A204.1 (cell line): ENCODE measurements around the gene TMEM121B.

Source experiments
- FAIRE-seq: peaks from 2 replicates; lab custom pipeline; 2012; peaks lifted over from hg19 to GRCh38; lab: Jason Lieb, UNC

The TMEM121B gene

DNA sequence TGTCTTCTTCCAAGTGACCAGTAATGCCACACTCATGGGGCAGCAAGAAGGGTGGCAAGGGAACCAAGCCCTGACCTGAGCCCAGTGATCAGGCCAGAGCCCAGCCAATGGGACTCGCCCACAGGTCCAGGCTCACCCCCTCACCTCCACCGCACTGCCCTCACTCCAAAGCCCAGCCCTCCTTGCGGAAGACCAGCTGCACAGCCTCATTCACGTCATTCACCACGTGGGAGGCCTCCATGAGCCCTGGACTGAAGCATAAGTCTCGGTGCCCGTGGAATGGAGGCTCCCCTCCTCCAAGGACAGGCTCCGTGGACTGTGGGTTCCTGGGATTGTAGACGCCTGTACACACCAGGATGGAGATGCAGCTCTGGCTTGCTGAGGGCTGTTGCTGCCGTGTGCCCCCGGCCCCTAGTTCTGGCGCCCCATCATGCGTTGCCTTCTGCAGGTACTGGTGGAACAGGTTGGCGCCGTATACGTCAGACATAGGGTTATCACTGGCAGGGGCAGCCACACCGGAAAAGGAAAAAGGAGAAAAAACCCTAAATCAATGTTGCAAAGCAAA is 16.8 kb upstream of the TMEM121B start:
- FAIRE-seq = no peak

DNA sequence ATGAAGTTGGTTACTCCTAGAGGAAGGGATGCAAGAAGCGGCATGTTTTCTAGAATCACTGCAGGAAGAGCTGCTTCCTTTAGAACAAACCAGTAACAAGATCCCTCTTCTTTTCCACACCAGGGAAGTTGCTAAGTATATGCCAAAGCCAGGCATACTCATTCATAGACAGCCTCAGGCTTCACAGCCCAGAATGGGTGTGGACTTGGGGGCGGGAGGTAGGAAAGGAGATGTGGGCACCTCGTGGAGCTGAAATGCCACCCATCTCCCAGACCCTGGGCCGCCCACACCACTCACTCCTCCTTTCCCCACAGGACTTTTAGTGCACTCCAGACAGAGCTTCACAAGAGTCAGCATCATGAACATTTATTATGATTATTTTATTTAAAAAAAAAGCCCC is 16.0 kb upstream of the TMEM121B start:
- no peak for FAIRE-seq

DNA sequence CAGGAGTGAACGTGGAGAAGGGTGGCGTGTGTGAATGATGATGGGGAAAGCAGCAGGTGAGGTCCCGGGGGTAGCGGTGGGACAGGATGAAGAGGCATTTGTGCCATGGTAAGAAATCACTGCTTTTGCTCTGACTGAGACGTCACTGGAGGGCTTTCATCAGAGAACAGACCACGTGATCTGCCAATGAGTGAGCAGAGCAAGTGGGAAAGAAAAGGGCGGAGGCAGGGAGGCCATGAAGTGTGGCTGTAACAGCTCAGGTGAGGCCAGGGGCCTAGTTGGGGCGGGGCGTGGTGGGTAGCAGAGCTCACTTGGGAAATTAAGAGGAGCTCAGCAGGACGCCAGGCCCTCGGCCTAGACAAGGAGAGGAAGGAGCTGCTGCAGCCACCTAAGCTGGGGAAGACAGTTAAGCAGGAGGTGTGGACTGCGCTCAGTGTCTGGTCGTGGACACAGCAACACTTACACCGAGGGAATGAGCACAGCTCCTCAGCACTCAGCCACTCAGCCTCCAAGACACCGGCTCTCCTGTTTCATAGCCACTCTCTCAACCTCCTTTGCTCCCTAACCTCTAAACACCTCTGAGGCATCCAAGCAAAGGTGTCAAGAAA is 14.1 kb upstream of the TMEM121B start:
- no peak for FAIRE-seq

DNA sequence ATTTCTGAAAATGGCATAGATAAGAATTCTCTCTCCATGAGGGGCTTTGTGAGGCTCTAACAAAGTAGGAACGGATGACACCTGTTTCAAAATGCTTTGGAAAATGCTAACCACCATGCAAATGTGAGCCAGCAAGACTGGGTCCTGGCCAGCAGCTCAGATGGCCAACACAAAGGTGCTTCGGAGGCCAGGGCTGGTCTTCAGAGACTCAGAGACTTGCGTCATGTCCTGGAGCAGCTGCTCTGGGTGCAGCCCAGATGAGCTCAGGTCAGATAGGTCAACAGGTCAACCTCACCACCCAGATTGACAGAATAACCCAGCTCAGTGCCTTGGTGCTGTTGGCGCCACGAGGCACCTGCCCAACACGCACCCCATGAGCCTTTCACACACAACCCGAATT is 12.0 kb upstream of the TMEM121B start:
- no peak for FAIRE-seq

DNA sequence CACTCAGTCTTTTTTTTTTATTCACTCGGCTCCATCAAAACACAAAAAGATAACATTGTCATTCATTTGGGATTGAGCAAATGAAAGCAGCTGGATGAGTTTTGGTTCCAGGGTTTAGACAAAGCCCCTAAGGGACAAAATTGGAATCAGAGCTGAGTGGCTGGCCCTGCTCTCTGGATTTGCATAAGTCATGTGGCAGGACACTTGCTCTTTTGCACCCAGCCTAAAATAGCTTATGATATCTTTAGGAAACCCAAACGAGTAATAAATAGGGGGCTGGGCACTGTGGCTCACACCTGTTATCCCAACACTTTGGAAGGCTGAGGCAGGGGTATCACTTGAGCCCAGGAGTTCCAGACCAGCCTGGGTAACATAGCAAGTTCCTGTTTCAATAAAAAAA is 11.0 kb upstream of the TMEM121B start:
- no peak for FAIRE-seq

DNA sequence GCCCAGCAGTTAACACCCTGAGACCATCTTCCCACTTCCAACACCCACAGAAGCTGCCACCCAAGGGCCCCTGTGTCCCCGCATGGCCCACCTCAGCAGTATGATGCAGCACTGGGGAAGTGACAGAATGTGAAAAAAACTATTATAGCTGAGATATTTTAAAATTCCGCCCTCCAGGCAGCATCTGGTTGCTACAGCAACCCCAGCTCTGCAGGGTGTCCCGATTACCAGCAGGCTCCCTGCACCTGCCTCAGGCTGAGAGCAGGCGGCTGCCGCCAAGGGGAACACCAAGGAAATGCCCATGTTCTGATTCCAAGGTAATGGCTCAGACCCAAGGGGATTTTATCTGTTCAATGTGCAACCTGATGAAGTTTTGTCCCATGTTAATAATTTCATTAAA is 10.5 kb upstream of the TMEM121B start:
- no peak for FAIRE-seq

DNA sequence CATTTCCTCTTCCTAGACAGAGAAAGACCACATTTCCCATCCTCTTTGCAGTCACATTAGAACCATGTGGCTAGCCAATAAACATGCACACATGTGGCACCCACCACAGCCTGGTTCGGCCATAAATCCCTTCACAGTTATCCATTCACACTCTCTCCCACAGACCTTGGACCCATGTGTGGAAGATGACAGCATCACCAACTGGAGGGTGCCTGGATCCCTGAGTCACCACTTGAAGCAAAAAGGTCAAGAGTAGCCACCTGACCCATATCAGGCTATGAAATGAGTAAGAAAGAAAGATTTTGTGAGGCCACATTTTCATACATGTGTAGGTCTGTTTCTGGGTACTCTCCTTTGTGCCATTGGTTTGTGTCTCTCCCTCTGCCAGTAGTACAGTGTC is 9.0 kb upstream of the TMEM121B start:
- no peak for FAIRE-seq

DNA sequence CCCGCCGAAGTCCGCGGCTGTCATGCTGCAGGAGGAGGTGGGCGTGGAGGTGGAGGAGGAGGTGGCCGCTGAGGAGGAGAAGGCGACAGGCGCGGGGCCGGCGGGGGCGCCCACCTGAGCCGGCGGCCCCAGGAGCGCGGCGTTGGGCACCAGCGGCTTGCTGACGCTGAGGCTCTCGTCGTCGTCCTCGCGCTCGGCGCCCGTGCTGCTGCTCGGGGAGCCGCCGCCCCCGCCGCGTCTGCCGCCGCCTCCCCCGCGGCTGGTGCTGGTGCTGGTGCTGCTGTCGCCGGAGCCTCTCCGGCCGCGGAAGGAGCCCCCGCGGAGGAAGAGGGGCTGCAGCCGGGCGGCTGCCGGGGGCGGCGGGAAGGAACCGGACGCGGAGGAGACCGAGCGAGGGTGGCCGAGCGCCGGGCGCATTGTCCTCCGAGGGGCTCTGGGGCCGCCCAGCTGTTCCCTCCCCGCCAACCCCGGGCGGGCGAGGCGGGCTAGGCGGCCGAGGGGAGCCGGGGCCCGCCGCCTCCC is 388 bp downstream of the TMEM121B start:
- no peak for FAIRE-seq

DNA sequence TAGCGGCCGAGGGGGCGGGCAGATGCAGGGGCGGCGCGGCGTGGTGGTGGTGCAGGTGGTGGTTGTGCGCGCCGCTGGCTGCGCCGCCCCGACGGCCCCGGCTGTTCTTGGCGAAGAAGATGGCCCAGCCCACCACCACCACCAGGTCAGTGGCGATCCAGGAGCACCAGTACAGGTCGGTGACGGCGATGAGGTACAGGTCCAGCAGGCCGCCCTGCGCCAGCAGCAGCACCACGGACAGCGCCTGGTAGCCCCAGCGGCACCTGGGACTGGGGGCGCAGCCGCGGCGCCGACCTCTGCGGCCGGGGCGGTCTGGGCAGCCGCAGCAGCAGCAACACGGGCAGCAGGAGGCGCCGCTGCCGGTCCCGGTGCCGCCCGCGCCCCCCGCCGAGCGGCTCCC is 879 bp downstream of the TMEM121B start:
- no peak for FAIRE-seq

DNA sequence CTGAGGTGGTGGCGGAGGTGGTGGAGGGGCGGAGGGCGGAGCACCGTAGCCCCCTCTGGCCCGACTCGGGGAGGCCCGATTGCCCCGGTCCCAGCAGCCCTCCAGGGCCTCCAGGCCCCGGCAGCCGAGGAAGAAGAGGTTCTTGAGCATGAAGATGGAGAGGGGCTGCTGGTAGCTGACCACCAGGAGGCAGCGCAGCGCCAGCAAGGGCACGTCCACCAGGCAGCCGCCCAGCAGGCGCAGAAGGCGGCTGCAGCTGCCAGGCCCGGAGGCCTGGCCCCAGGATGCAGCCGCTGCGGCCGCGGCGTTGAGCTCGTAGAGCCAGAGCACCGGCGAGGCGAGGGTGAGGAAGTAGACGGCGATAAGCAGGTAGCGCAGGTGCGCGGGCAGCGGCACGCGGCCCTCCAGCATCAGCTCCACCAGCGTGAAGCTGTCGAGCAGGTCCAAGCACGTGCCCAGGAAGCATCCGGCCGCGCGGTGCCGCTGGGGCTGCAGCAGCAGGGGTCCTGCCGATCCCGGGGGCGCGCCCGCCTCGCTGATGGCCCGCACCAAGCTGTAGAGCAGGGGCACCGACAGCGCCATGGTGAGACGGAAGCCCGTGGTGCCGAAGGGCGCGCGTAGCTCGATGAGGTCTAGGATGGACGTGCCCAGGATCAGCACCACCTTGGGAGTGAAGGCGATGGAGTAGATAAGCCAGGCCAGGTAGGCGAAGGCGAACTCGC is 1.5 kb downstream of the TMEM121B start:
- no peak for FAIRE-seq

DNA sequence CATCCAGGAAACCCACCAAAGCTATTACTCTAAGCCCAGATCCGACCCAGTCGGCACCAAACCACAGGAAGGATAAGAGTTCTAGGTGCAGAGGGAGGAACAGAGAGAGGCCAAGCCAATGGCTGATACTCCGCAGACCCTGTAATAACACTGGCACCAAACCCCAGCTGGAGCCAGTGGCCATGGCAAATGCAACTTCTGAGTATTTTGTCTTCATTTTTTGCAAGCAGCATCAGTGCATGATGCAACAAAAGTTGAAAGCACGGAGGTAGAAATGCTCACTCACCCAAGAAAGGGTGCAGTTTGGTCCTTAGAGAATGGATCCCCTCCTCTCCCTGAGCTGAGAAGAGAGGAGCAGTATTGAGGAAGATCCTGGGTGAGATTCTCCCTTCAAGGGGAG is 2.8 kb downstream of the TMEM121B start:
- FAIRE-seq = no peak

DNA sequence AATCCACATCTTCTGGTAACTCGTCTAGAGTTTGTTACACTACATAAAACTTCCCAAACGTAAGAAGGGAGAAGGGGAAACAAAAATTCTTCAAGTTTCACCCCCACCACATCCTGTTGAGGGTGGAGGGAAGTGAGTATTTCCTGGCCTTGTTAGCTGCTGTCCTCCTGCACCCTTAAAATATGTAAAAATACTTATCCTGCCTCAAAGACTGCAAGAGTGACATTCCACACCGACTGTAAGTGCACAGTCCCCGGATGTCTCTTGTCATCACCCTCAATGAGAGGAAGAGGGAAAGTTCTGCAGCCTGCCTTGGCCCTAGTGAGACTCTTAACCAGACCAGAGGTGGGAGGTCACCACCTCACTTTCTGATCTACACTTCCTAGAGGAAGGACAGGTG is 3.3 kb downstream of the TMEM121B start:
- no peak for FAIRE-seq

DNA sequence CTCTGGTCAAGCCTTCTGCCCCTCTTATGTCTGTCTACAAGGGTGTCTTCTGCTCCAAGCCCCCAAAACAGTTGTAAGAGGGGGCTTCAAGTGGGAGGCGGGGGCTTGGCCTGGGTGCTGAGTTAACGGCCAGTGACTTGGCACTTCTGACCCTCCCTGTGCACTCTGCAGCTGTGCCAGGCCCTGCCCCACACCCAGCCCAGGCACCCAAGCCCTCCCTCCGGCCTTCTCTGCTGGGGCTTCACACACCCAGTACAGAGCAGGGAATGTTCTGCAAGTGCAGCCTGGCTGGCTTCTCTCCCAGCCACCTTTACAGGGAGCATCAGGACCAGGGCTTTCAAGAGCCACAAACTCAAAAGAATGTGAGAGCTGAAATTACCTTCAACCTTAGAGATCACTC is 3.8 kb downstream of the TMEM121B start:
- FAIRE-seq = no peak

DNA sequence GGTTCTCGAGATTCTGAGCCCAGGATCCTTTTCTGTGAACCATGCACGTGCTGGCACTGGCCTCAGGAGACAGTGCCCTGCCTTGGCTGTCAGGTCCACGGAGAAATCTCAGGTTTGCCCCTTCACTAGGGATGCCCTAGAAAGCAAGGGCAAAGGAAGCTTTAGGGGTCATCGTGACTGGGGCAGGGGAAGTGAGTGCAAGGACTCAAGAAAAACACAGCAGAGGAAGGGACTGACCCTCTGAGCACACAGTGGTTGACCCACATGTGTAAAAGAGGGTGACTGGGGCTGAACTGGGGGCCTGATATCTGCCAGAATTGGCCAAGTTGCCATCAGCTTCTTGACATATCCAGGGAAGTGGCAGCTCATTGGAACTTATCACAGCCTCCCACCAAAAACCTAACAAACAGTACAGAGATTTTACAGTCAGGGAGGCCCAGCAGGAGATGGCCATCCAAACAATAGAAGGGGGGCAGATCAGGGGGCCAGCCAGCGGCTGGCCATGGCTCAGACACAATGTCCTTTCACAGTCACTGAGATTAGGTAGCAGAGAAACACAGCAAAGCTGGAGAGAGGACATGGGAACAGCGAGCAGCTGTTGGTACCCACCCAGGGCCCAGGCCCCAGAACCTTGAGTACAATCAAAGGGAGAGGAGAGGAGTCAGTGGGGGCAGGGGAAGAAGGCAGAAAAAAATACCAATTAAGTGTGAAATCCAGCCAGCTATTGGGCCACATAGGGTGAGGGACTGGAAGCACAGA is 4.4 kb downstream of the TMEM121B start:
- FAIRE-seq = no peak

DNA sequence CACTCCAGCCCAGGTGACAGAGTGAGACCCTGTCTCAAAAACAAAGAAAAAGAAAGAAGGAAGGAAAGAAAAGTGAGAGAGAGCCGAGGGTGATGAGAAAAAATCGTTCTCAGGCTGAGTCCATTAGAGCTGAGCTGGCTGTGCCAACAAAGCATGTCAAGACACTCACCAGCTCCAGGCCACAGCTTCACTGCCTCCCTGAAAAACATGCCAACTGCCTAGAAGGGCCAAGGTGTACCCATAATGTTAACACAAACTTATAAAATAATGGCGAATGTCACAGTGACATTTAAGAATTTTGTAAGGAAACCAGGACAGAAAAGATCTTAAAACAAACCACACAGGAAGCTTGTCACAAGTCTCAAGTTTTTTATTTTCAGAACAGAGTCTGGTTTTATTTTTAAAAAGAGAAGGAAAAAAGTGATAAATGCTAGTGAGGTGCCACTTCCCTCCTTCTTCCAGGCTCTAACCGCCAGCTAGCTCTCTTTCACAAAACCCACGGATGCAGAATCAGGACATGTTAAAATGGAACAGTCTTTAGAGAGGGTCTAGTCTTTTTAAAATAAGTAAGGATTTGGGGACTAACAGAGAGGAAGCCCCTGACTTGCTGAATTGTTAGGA is 5.1 kb downstream of the TMEM121B start:
- FAIRE-seq = no peak

DNA sequence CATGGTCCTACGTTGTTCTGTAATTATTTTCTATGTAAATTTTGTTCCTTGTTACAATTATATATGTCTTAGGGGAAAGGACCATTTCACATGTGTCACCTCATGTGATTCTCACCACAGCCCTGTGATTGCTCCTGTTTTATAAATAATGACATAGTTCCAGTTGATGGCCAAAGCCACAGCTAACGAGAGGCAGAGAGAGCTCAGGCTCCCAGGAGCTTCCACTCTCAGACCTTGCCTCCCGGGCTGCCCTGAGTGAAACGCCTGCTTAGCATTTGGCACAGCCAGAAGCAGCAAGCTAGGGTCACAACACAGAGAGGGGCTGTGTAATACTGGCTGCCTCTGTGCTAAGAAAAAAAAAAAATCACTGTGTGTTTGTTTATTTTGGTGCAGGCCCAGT is 5.9 kb downstream of the TMEM121B start:
- FAIRE-seq = no peak

DNA sequence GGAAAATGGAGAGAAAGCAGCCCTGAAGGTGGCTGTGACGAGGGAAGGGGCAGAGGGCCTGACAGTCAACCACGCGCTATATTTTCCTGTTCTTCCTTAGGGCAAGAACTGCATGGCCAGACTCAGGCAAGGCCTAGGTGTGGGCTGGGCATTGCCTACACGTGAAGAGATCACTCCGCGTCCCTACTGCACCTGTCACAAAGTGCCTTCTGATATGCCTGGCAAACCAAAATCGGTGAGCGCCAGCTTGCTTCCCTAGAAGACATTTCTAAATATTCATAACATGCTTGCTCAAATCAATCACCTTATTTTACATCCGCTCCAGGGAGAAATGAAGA is 6.3 kb downstream of the TMEM121B start:
- FAIRE-seq = no peak

DNA sequence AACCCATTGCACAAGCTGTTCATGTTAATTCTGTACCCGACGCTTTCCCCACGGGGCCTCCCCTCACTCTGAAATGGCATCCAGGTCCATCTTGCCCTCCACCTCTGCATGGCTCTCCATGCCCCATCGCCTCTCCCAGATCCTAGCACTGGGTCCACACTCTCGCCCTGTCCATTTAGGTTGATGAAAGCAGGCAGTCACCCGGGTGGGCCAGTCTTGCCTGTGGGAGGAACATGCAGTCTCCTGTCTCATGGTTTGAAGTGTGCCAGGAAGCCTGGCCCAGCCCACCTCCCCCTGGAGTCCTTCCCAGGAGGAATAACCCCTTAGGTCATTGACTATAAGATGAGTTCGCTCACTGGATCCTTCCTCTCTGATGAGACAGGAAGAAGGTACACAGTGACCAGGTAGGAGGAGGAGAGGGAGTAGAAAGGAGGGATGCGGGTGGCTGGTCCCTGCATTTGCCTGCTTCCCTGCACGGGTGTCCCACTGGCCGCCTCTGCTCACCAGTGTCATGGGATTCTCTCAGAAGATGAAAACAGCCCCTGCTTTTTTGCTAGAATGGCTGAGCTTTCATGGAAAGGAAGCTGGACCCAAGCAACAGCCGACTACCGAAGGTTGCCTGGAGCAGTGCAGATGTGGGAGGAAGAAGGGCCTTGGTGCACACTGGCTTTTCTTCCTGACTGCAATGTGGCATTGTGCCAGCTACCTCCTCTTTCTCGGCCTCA is 6.8 kb downstream of the TMEM121B start:
- FAIRE-seq = no peak

DNA sequence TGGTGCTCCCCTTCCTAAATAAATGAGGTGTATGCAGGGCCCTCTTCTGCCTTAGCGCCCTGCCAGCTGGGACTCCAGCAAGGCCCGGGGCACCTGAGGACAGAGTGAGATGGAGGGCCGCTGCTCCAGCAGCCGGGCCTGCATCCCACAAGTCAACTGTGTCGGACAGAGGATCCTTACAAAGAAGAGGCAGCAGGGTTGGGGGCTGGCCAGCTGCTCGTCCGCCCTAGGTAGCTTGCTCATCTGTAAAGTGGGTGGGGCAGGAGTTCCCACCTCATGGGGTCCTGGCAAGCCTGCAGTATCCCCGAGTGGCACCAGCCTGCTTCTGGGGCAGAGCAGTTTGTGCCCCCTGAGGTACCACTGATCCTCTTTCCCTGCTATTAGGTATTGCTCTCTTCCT is 7.6 kb downstream of the TMEM121B start:
- no peak for FAIRE-seq

DNA sequence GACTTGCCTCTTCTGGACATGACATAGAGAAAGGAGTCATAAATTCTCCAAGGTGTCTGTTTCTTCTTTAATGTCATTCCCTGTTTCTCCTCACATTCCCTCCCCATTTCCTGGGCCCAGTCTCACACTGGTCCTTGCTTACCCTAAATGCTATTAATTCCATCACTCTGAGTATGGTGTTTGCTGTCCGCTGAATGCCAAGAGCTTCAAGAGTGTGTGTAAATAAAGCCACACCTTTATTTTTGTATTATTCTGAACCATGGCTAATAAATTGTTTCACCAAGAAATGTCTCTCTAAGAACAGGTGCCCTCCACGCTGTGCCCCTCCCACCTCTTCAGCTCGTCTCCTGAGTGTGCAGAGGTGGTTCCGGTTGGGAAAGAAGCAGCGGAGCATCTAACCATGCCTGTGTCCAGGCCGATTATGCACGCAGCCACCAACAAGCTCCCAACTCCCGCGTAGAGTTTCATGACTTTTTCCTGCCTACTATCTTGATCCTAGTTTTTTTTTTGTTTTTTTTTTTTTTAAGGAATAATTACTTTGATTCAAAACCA is 8.6 kb downstream of the TMEM121B start:
- no peak for FAIRE-seq

DNA sequence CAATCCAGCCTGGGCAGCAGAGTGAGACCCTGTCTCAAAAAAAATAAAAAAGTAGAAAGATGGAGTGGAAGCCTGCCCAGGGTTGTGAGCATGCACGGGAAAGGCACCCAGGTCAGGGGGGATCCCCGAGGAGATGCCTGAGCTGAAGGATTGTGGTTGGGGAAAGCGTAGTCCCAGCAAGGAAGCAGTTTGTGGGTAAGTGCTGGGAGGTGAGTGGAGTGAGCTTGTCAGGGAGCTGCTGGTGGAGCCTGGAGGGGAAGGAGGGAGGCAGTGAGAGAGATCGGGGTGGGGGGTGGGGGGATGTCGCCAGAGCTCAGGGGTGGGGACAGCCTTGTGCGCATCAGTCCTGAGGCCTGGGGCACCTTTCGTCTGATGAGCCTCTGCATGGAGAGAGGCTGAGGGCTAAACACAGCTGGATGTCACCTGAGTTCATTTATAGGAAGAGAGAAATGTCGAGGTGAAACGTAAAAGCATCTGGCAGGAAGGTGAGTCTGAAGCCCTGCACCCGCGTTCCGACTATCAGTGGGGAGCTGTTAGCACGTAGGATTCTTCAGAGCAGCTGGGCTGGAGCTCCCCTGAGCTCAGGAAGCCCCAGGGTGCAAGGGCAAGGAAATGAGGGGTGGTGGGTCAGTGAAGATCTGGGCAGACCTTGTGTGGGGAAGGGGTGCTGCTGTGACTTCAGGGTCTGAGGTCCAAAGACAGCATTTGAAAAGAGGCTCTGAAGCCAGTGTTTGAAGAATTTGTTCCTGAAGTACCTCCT is 10.2 kb downstream of the TMEM121B start:
- no peak for FAIRE-seq
